Endothelial cell (in vitro differentiated cells): ENCODE results near the gene ZFP36L2. TPM values are rescaled to one million over a fixed set of nuclear protein-coding genes. Genes with fewer than 3 reads are reported as not detected.
A peak's percentile ranks its signal among the peaks of the same experiment; 100 is the strongest.

Experiments used
- DNase-seq: peaks from one replicate; pipeline ENCODE4 v3.0.0; 2021; ENCODE audit warnings: low spot score
- H3K27ac Mint-ChIP-seq: one replicate; pipeline ENCODE4 v1.8.0; 2021; ENCODE audit warnings: mixed read lengths, inconsistent platforms; ENCODE audit not compliant: unreplicated experiment
- H3K27me3 Mint-ChIP-seq: one replicate; pipeline ENCODE4 v1.8.0; 2021; ENCODE audit warnings: mild to moderate bottlenecking, moderate library complexity, mixed read lengths, inconsistent platforms; ENCODE audit not compliant: unreplicated experiment
- H3K36me3 Mint-ChIP-seq: one replicate; pipeline ENCODE4 v1.8.0; 2021; ENCODE audit warnings: mild to moderate bottlenecking, low read depth, mixed read lengths, inconsistent platforms; ENCODE audit not compliant: unreplicated experiment
- H3K4me1 Mint-ChIP-seq: one replicate; pipeline ENCODE4 v1.8.0; 2021; ENCODE audit warnings: mild to moderate bottlenecking, mixed read lengths, inconsistent platforms; ENCODE audit not compliant: unreplicated experiment
- H3K4me3 Mint-ChIP-seq: one replicate; pipeline ENCODE4 v1.8.0; 2021; ENCODE audit warnings: mild to moderate bottlenecking, mixed read lengths, inconsistent platforms; ENCODE audit not compliant: unreplicated experiment
- H3K9me3 Mint-ChIP-seq: one replicate; pipeline ENCODE4 v1.8.0; 2021; ENCODE audit warnings: mixed read lengths, inconsistent platforms; ENCODE audit not compliant: unreplicated experiment
- CTCF ChIP-seq: fragments of 200-600 bp; sonication (generic); IDR thresholded peaks from one replicate; pipeline ENCODE4 v1.5.0; 2021; ENCODE audit warnings: antibody characterized with exemption; ENCODE audit not compliant: unreplicated experiment
- total RNA-seq: library from RNA; stranded (reverse); fragmentation: NEBNext Ultra II Directional; extraction: Animal tissue kit (Norgen Biotek cat#: 25700); gene quantifications from one replicate; pipeline ENCODE4 v1.2.1, GENCODE V29; 2021; ENCODE audit not compliant: unreplicated experiment

Gene ZFP36L2
- total RNA-seq, 1 donor from 2014 or later: 72.1 TPM

GRCh38 chr2:43268066-43268953, 41.9 kb upstream of the ZFP36L2 start:
- Mint-ChIP-seq H3K27me3 (peaks cover 8% of the 10 kb centered on the region), H3K9me3 (no peaks in the 10 kb centered on the region), H3K4me3 (peak overlapping the region; percentile 10), H3K4me1 (peaks cover 29% of the 10 kb centered on the region), H3K27ac (peak overlapping the region; percentile 80), H3K36me3 (no peaks in the 10 kb centered on the region)
- TF ChIP-seq CTCF: no peak
- DNase-seq: no peak

- no peak for TF ChIP-seq CTCF
- peaks cover 29% of the 10 kb centered on the region for H3K4me1 Mint-ChIP-seq
- no peaks in the 10 kb centered on the region for H3K9me3 Mint-ChIP-seq
- no peaks in the 10 kb centered on the region for H3K36me3 Mint-ChIP-seq
- no peak for DNase-seq
- H3K4me3 Mint-ChIP-seq: no peak overlapping the region
- no peak overlapping the region for H3K27ac Mint-ChIP-seq
- peaks cover 8% of the 10 kb centered on the region for H3K27me3 Mint-ChIP-seq
Measured at GRCh38 chr2:43267381-43267780, 41.0 kb upstream of the ZFP36L2 start.

- Mint-ChIP-seq H3K4me3 (peak overlapping the region; percentile 29), H3K36me3 (no peaks in the 10 kb centered on the region), H3K27ac (no peak overlapping the region), H3K9me3 (no peaks in the 10 kb centered on the region), H3K4me1 (peaks cover 29% of the 10 kb centered on the region), H3K27me3 (peaks cover 8% of the 10 kb centered on the region)
- no peak for DNase-seq
- no peak for TF ChIP-seq CTCF
Measured at GRCh38 chr2:43266711-43267111, 40.3 kb upstream of the ZFP36L2 start.

- Mint-ChIP-seq H3K4me3 (no peak overlapping the region), H3K4me1 (peaks cover 28% of the 10 kb centered on the region), H3K36me3 (no peaks in the 10 kb centered on the region), H3K27ac (no peak overlapping the region), H3K9me3 (no peaks in the 10 kb centered on the region), H3K27me3 (peaks cover 7% of the 10 kb centered on the region)
- no peak for DNase-seq
- TF ChIP-seq CTCF: no peak
Measured at GRCh38 chr2:43265421-43265820, 39.0 kb upstream of the ZFP36L2 start.

GRCh38 chr2:43265001-43265400, 38.6 kb upstream of the ZFP36L2 start:
- H3K9me3 Mint-ChIP-seq: no peaks in the 10 kb centered on the region
- H3K27me3 Mint-ChIP-seq: peaks cover 5% of the 10 kb centered on the region
- H3K4me3 Mint-ChIP-seq: no peak overlapping the region
- no peak for TF ChIP-seq CTCF
- DNase-seq: no peak
- H3K4me1 Mint-ChIP-seq: peaks cover 24% of the 10 kb centered on the region
- H3K27ac Mint-ChIP-seq: no peak overlapping the region
- no peaks in the 10 kb centered on the region for H3K36me3 Mint-ChIP-seq
